ENCODE measurements around the gene ADAMTS14.
A peak's percentile ranks its signal among the peaks of the same experiment; 100 is the strongest.
"Not testable (repeated sequence)": the region's sequence is repeated elsewhere in the genome, so short reads cannot be mapped to it uniquely, and the experiment has no call there.

The ADAMTS14 gene

DNA sequence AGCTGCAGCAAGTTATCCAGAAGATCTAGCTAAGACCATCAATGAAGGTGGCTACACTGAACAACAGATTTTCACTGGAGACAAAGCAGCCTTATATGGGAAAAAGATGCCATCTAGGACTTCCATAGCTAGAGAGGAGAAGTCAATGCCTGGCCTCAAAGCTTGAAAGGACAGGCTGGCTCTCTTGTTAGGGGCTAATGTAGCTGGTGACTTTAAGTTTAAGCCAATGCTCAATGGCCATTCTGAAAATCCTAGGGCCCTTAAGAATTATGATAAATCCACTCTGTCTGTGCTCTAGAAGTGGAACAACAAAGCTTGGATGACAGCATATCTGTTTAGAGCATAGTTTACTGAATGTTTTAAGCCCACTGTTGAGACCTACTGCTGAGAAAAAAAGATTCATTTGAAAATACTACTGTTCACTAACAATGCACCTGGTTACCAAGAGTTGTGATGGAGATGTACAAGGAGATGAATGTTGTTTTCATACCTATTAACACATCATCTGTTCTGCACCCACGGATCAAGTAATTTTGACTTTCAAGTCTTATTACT, 13.6 kb upstream of the ADAMTS14 start:
- Histone ChIP-seq H3K27me3 (replicated peaks; ENCODE audit: control insufficient read depth, insufficient read depth, low read length) (no peaks in the 10 kb centered on the region), H3K4me1 (ENCODE audit: control insufficient read depth, insufficient read depth, low read length) (peaks cover 14% of the 10 kb centered on the region), H3K4me3 (ENCODE audit: low read length) (no peak overlapping the region), H3K9ac (ENCODE audit: low read length) (no peak overlapping the region), H3K9me3 (ENCODE audit: control insufficient read depth, low read length) (peaks cover 6% of the 10 kb centered on the region), H3K36me3 (ENCODE audit: control insufficient read depth, insufficient read depth, low read length, severe bottlenecking) (no peaks in the 10 kb centered on the region)
- DNase-seq (ENCODE audit: low read depth) = no peak

DNA sequence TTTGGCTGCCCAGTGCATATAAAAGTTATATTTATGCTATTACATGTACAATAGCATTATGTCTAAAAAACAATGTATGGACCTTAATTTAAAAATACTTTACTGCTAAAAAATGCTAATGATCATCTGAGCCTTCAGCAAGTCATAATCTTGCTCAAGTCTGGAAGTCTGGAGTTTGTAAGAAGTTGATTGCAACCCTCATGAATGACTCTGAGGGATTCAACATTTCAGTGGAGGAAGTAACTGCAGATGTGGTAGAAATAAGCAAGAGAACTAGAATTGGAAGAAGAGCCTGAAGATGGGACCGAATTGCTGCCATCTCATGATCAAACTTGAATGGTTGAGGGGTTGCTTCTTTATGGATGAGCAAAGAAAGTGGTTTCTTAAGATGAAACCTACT, 13.0 kb upstream of the ADAMTS14 start:
- DNase-seq (ENCODE audit: low read depth) = no peak
- no peaks in the 10 kb centered on the region for H3K36me3 ChIP-seq (ENCODE audit: control insufficient read depth, insufficient read depth, low read length, severe bottlenecking)
- no peak overlapping the region for H3K4me3 ChIP-seq (ENCODE audit: low read length)
- H3K9ac ChIP-seq (ENCODE audit: low read length) = no peak overlapping the region
- no peaks in the 10 kb centered on the region for H3K27me3 ChIP-seq (replicated peaks; ENCODE audit: control insufficient read depth, insufficient read depth, low read length)
- peaks cover 16% of the 10 kb centered on the region for H3K4me1 ChIP-seq (ENCODE audit: control insufficient read depth, insufficient read depth, low read length)
- H3K9me3 ChIP-seq (ENCODE audit: control insufficient read depth, low read length) = peaks cover 6% of the 10 kb centered on the region

DNA sequence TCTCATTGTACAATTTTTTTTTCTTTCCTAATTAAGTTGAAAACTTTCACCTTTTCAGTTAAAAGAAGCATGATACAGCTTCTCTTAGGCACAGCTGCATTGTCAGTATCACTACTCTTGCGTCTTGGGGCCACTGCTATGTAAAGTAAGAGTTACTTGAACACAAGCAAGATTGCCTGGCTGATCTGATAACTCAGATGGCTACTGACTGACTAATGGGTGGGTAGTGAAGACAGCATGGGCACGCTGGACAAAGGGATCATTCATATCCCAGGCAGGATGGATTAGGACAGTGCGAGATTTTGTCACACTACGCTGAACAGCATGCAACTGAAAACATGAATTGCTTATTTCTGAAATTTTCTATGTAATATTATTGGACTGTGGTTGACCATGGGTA, 11.6 kb upstream of the ADAMTS14 start:
- Histone ChIP-seq H3K4me3 (ENCODE audit: low read length) (no peak overlapping the region), H3K36me3 (ENCODE audit: control insufficient read depth, insufficient read depth, low read length, severe bottlenecking) (no peaks in the 10 kb centered on the region), H3K9me3 (ENCODE audit: control insufficient read depth, low read length) (peaks cover 6% of the 10 kb centered on the region), H3K9ac (ENCODE audit: low read length) (no peak overlapping the region), H3K27me3 (replicated peaks; ENCODE audit: control insufficient read depth, insufficient read depth, low read length) (no peaks in the 10 kb centered on the region), H3K4me1 (ENCODE audit: control insufficient read depth, insufficient read depth, low read length) (peaks cover 27% of the 10 kb centered on the region)
- DNase-seq (ENCODE audit: low read depth) = no peak

DNA sequence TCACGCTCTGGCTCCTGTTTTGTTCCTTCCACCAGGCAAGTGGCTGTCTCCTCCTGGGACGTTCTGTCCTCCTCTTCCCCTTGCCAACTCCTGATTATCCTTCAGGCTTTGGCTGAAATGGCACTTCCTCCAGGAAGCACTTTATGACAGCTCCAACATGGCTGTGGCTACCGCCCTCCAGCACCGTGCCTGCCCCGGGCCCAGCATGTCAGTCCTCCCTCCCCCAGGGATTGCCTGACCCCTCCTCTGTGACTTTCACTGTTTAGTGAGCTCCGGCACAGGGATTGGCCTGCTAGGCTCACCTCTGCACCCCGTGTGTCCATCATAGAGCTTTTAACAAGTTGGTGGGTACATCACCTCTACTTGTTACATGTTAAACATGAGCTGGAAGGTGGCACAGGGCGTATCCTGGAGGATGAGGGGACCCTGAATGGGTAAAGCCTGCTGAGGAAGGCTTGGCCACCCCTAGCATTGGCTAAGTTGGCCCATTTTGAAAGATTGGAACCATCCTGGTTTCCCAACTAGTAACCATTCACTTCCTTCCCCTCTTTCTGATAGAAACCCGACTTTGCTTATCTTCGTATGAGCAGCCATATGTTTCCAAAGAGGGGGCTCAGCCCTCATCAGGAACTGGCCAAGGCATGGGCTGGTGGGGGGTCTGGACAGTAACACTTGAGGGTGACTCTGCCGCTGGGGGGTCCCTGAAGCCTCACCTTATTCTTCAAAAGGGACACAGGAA, 10.5 kb upstream of the ADAMTS14 start:
- no peaks in the 10 kb centered on the region for H3K27me3 ChIP-seq (replicated peaks; ENCODE audit: control insufficient read depth, insufficient read depth, low read length)
- no peak for DNase-seq (ENCODE audit: low read depth)
- H3K4me1 ChIP-seq (ENCODE audit: control insufficient read depth, insufficient read depth, low read length) = peaks cover 17% of the 10 kb centered on the region

DNA sequence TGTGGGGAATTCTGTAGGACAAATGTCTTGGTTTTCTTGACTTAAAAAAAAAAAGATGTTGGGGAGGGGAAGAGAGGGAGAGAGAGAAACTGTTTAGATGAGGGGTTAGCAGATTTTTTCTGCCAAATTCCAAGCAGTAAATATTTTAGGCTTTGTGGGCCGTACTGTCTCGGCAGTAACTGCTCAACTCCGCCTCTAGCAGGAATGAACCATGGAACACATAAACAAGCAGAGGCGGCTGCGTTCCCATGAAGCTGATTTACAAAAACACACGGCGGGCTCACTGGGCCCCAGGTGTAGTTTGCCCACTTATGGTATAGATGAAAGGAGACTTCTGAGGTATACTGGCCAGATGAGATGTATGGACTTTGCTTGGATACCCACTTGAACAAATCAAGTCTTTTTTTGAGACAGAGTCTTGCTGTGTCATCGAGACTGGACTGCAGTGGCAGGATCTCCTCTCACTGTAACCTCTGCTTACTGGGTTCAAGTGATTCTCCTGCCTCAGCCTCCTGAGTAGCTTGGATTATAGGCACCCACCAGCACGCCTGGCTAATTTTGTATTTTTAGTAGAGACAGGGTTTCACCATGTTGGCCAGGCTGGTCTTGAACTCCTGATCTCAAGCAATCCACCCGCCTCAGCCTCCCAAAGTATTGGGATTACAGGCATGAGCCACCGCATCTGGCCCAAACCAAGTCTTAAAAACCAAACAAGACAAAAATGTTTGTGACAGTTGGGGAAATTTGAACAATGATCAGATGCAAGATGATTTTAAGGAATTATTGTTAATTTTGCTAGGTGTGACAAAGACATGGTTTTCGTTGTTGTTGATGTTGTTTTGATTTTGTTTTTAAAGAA, 9.7 kb upstream of the ADAMTS14 start:
- no peaks in the 10 kb centered on the region for H3K36me3 ChIP-seq (ENCODE audit: control insufficient read depth, insufficient read depth, low read length, severe bottlenecking)
- peaks cover 14% of the 10 kb centered on the region for H3K4me1 ChIP-seq (ENCODE audit: control insufficient read depth, insufficient read depth, low read length)
- DNase-seq (ENCODE audit: low read depth) = no peak
- no peak overlapping the region for H3K4me3 ChIP-seq (ENCODE audit: low read length)
- no peaks in the 10 kb centered on the region for H3K27me3 ChIP-seq (replicated peaks; ENCODE audit: control insufficient read depth, insufficient read depth, low read length)
- no peak overlapping the region for H3K9ac ChIP-seq (ENCODE audit: low read length)
- peaks cover 6% of the 10 kb centered on the region for H3K9me3 ChIP-seq (ENCODE audit: control insufficient read depth, low read length)

More for the DNA sequence above, 10.5 kb upstream of the ADAMTS14 start:
- Histone ChIP-seq H3K9me3 (ENCODE audit: control insufficient read depth, low read length) (peaks cover 6% of the 10 kb centered on the region), H3K36me3 (ENCODE audit: control insufficient read depth, insufficient read depth, low read length, severe bottlenecking) (no peaks in the 10 kb centered on the region), H3K9ac (ENCODE audit: low read length) (no peak overlapping the region), H3K4me3 (ENCODE audit: low read length) (no peak overlapping the region)

DNA sequence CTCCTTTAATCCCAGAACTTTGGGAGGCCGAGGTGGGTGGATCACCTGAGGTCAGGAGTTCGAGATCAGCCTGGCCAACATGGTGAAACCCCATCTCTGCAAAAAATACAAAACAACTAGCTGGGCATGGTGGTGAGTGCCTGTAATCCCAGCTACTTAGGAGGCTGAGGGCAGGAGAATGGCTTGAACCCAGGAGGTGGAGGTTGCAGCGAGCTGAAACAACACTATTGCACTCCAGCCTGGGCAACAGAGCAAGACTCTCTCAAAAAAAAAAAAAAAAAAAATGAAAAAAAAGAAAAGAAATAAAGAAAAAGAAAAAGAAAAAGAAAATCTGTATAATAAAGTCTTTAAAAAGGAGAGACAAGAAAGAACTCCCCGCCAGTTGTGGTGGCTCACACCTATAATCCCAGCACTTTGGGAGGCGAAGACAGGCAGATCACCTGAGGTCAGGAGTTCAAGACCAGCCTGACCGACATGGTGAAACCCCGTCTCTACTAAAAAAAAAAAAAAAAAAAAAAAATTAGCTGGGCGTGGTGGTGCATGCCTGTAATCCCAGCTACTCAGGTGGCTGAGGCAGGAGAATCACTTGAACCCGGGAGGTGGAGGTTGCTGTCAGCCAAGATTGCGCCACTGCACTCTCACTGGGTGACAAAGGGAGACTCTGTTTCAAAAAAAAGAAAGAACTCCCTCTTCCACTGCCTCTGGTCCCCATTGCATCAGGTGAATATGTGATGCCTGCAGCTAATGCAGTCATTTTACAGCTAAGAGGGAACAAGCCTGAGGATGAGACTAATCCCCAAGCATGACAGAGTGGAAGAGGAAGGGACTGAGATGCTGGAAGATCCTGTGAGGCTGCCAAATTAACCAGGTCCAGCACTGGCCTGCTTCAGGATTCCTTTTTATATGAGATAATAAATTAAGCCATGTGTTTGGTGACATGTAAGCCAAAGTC, 8.6 kb upstream of the ADAMTS14 start:
- not testable (repeated sequence) for H3K36me3 ChIP-seq (ENCODE audit: control insufficient read depth, insufficient read depth, low read length, severe bottlenecking); H3K27me3 ChIP-seq (replicated peaks; ENCODE audit: control insufficient read depth, insufficient read depth, low read length); H3K4me3 ChIP-seq (ENCODE audit: low read length); H3K9me3 ChIP-seq (ENCODE audit: control insufficient read depth, low read length); H3K9ac ChIP-seq (ENCODE audit: low read length)
- peak; percentile 45 for DNase-seq (ENCODE audit: low read depth)
- H3K4me1 ChIP-seq (ENCODE audit: control insufficient read depth, insufficient read depth, low read length) = peaks cover 14% of the 10 kb centered on the region

DNA sequence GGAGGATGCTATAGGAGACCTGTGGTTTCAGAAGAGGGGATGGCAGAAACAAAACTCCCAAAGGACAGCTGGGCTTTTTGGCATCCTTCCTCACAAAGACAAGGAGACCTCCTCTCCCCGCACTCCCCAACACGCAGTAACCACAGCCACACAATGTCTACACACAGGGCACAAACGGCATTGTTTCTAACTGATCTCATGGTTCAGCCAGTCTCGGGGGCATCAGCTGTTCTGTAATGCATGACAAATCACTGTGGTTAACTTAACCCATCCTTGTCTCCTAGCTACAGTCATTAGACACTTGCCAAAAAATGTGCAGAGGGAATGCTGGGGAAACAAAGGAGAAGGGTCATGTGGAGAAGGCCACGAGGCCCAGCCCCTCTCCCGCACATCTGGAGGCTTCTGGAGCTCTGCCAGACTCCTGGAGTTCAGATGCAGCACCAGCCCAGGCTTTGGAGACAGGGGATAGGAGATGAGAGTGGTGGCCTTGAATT, 7.6 kb upstream of the ADAMTS14 start:
- Histone ChIP-seq H3K27me3 (replicated peaks; ENCODE audit: control insufficient read depth, insufficient read depth, low read length) (no peaks in the 10 kb centered on the region), H3K9me3 (ENCODE audit: control insufficient read depth, low read length) (no peaks in the 10 kb centered on the region), H3K9ac (ENCODE audit: low read length) (no peak overlapping the region), H3K4me1 (ENCODE audit: control insufficient read depth, insufficient read depth, low read length) (peaks cover 14% of the 10 kb centered on the region), H3K4me3 (ENCODE audit: low read length) (no peak overlapping the region), H3K36me3 (ENCODE audit: control insufficient read depth, insufficient read depth, low read length, severe bottlenecking) (no peaks in the 10 kb centered on the region)
- peak; percentile 94 for DNase-seq (ENCODE audit: low read depth)

DNA sequence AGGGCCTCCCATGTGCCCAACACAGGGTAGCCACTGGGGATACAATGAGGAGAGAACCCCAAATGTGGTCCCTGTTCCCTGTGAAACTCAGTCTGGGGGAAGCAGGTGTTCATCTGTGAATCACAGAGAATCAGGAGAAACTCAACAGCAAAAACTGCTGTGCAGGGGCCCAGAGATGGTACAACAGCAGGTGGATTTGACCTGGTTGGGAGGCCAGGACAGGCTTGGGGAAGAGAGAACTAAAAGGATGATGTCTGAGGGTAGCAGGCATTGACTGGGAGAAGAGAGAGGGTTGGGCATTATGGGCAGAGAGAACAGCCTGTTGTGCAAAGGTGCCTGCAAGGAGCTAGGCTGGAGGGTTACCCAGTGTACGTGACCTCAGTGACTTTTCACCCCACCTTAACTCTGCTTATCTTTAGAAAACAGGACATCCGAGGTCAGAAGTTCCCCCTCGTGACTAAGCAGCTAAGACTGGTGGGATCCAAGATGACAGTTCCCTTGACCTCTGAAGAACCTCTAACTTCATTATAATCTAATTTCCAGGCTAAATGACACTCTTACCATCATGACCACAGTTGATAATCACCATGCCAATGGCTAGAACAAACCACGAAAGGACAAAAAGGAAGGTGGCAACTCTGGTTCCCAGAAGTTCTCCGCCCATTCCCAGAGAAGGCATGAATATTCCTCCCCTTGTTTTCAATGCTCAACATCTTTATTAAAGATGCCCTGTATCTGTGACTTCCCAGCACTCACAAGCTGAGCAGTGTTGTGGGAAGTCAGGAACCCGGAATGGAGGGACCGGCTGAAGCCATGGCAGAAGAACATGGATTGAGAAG, 5.1 kb upstream of the ADAMTS14 start:
- Histone ChIP-seq H3K36me3 (ENCODE audit: control insufficient read depth, insufficient read depth, low read length, severe bottlenecking) (no peaks in the 10 kb centered on the region), H3K4me3 (ENCODE audit: low read length) (no peak overlapping the region), H3K27me3 (replicated peaks; ENCODE audit: control insufficient read depth, insufficient read depth, low read length) (no peaks in the 10 kb centered on the region), H3K9me3 (ENCODE audit: control insufficient read depth, low read length) (no peaks in the 10 kb centered on the region), H3K9ac (ENCODE audit: low read length) (no peak overlapping the region), H3K4me1 (ENCODE audit: control insufficient read depth, insufficient read depth, low read length) (peaks cover 17% of the 10 kb centered on the region)
- no peak for DNase-seq (ENCODE audit: low read depth)

DNA sequence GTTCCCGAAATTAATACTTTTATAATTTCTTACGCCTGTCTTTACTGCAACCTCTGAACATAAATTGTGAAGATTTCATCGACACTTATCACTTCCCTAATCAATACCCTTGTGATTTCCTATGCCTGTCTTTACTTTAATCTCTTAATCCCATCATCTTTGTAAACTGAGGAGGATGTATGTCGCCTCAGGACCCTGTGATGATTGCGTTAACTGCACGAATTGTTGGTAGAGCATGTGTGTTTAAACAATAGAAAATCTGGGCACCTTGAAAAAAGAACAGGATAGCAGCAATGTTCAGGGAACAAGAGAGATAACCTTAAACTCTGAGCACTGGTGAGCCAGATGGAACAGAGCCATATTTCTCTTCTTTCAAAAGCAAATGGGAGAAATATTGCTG, 4.5 kb upstream of the ADAMTS14 start:
- DNase-seq (ENCODE audit: low read depth); H3K36me3 ChIP-seq (ENCODE audit: control insufficient read depth, insufficient read depth, low read length, severe bottlenecking); H3K9ac ChIP-seq (ENCODE audit: low read length); H3K27me3 ChIP-seq (replicated peaks; ENCODE audit: control insufficient read depth, insufficient read depth, low read length); H3K4me3 ChIP-seq (ENCODE audit: low read length); H3K9me3 ChIP-seq (ENCODE audit: control insufficient read depth, low read length): not testable (repeated sequence)
- peaks cover 19% of the 10 kb centered on the region for H3K4me1 ChIP-seq (ENCODE audit: control insufficient read depth, insufficient read depth, low read length)

DNA sequence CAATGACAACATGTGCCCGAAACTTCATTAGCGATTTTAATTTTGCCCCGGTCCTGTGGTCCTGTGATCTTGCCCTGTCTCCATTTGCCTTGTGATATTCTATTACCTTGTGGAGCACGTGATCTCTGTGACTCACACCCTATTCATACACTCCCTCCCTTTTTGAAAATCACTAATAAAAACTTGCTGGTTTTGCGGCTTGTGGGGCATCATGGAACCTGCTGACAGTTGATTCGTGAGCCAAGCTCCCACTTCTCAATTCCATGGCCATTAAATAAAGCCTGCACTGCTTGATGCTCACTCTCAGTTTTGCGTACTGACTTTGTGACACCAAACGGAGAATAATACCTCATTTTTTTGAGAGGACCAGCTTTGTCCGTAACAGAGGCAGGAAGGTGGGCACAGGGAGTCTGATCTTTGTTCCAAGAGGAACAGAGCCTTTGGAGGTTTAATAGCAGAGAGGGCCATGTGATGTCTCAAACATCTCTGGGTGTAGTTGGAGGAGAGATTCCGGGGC, 3.8 kb upstream of the ADAMTS14 start:
- H3K36me3 ChIP-seq (ENCODE audit: control insufficient read depth, insufficient read depth, low read length, severe bottlenecking) = no peaks in the 10 kb centered on the region
- no peaks in the 10 kb centered on the region for H3K9me3 ChIP-seq (ENCODE audit: control insufficient read depth, low read length)
- no peak overlapping the region for H3K4me3 ChIP-seq (ENCODE audit: low read length)
- H3K9ac ChIP-seq (ENCODE audit: low read length) = no peak overlapping the region
- no peaks in the 10 kb centered on the region for H3K27me3 ChIP-seq (replicated peaks; ENCODE audit: control insufficient read depth, insufficient read depth, low read length)
- no peak for DNase-seq (ENCODE audit: low read depth)
- H3K4me1 ChIP-seq (ENCODE audit: control insufficient read depth, insufficient read depth, low read length) = peaks cover 25% of the 10 kb centered on the region

Measured in adipocyte (in vitro differentiated cells).